Measurements from ENCODE around the gene HES6. TPM values are rescaled to one million over a fixed set of nuclear protein-coding genes. Genes with fewer than 3 reads are reported as not detected.

The HES6 gene
- total and polyA plus RNA-seq, 2 of the 8 experiments (the other 6 are each of a cell fraction or from before 2014, with no cell fraction given), result 32.6 to 36.3 TPM

DNA sequence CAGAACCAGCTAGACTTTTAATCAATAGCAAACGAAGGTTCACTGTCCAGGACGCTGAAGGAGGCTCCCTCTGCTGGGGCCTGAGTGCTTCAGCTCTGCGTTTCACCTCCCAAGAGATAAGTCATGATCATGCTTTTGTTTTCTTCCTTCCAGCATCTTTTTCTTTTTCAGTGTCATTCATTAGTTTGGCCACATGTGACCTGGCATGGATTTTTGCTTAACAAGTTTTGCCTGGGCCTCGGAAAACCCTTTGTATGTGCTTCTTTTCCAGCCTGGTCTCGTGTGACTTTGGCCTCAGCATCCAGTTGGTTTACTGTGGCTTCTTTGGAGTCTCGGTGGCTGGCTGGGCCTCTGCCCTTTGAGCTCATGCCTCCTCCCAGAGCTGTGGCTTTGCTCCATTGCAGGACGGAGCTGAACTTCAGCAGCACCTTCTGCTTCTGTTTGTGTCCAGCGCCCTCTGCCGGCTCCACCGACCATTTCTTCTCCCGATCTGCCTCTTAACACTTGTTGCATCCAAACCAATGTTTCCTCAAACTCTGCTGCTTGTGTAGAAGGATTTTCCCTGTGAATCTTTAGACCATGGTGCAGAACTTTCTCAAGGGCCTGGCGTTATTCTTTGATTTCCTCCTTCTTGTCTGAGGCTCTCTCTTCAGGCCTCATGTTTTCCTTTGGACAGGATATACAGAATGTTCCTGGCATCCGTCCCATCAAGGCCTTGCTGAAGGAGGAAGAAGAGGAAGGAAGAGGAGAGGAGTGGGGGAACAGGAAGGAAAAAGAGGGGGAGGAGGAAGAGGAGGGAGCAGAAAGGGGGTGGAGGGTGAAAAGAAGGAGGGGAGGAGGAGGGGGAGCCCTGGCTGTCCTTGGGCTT, 23.6 kb upstream of the HES6 start:
- no peaks in the 10 kb centered on the region; a peak in 1 of 8 replicates for H3K36me3 ChIP-seq (ENCODE audit: control insufficient read depth in 2 of 4, insufficient read depth in 4 of 4, low read length in 3 of 4)
- POLR2A ChIA-PET (ENCODE audit: partially characterized antibody), result interaction anchor here (0.6 to 2.9 kb wide), 3 partner anchors 24 to 27 kb away, joined by 3 to 13 read pairs (median 5); partner anchors contain the start of genes HES6 and PER2
- DNase-seq (ENCODE audit: low read depth in 1 of 2, low spot score in 2 of 2), result peak; percentile 84 to 91

More for the DNA sequence above, 23.6 kb upstream of the HES6 start:
- H3K9me3 ChIP-seq (ENCODE audit: insufficient read depth in 2 of 2, low read depth in 1 of 2, low read length in 1 of 2), result no peaks in the 10 kb centered on the region
- 43% methylated on average over 13 of the region's 13 CpGs; no CpG with 5 or more reads in 1 of the 2 experiments for WGBS, 2 experiments (ENCODE audit: extremely low coverage in 1 of 2, insufficient coverage in 1 of 2, insufficient read length in 1 of 2, insufficient replicate concordance in 2 of 2, low coverage in 1 of 2, low lambda C conversion rate in 2 of 2, missing lambda C conversion rate in 1 of 2)
- no peak overlapping the region for H3K23ac ChIP-seq (ENCODE audit: insufficient read length)
- peak; percentile 95 for FAIRE-seq
- H4K91ac ChIP-seq (replicated peaks; ENCODE audit: insufficient read length, low read length), result no peak overlapping the region
- H3K27me3 ChIP-seq (replicated peaks in 1 of 4; ENCODE audit: control insufficient read depth in 3 of 4, extremely low read depth in 1 of 4, insufficient read depth in 3 of 4, low read length in 3 of 4), result no peaks in the 10 kb centered on the region
- H3K27ac ChIP-seq (ENCODE audit: low read depth, low read length), result no peak overlapping the region
- no peaks in the 10 kb centered on the region for H3K79me2 ChIP-seq (ENCODE audit: control insufficient read depth in 1 of 2, insufficient read depth in 2 of 2, low read length in 2 of 2)
- no peak overlapping the region for H2BK12ac ChIP-seq (ENCODE audit: low read depth, low read length)
- no peak overlapping the region for H3K14ac ChIP-seq (ENCODE audit: insufficient read length)
- no peak overlapping the region for H2BK120ac ChIP-seq (replicated peaks; ENCODE audit: low read depth, low read length)
- no peaks in the 10 kb centered on the region for H3K79me1 ChIP-seq (ENCODE audit: low read depth, low read length)
- peak; percentile 81 to 84 for TF ChIP-seq RAD21 (IDR thresholded peaks at IDR 0.05 in 1 of 2, conservative IDR thresholded peaks at IDR 0.05 in 1 of 2; ENCODE audit: low read depth in 2 of 2, low read length in 2 of 2)
- TF ChIP-seq TAF7 (optimal IDR thresholded peaks at IDR 0.05; ENCODE audit: borderline replicate concordance, low read depth, low read length), result peak; percentile 20
- no peak for TF ChIP-seq KDM5A (IDR thresholded peaks at IDR 0.05; ENCODE audit: low read length)
- TF ChIP-seq YY1 (IDR thresholded peaks at IDR 0.05; ENCODE audit: low read depth, low read length), result peak; percentile 66; the same call in 1 of the 2 replicates
- 0 out of 4 replicates have a peak, but pooled peaks of 1 of the 2 experiments have one; percentile 50 for TF ChIP-seq SIN3A (conservative IDR thresholded peaks at IDR 0.05 in 1 of 2, IDR thresholded peaks at IDR 0.05 in 1 of 2; ENCODE audit: low read depth in 1 of 2, low read length in 2 of 2)
- TF ChIP-seq TBP (IDR thresholded peaks at IDR 0.05; ENCODE audit: low read depth, low read length), result 0 out of 2 replicates have a peak, but pooled peaks have one; percentile 19
- TF ChIP-seq, protein P1, sequence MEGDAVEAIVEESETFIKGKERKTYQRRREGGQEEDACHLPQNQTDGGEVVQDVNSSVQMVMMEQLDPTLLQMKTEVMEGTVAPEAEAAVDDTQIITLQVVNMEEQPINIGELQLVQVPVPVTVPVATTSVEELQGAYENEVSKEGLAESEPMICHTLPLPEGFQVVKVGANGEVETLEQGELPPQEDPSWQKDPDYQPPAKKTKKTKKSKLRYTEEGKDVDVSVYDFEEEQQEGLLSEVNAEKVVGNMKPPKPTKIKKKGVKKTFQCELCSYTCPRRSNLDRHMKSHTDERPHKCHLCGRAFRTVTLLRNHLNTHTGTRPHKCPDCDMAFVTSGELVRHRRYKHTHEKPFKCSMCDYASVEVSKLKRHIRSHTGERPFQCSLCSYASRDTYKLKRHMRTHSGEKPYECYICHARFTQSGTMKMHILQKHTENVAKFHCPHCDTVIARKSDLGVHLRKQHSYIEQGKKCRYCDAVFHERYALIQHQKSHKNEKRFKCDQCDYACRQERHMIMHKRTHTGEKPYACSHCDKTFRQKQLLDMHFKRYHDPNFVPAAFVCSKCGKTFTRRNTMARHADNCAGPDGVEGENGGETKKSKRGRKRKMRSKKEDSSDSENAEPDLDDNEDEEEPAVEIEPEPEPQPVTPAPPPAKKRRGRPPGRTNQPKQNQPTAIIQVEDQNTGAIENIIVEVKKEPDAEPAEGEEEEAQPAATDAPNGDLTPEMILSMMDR (IDR thresholded peaks at IDR 0.05; ENCODE audit: control extremely low read depth in 1 of 3, insufficient read depth in 1 of 3, low read depth in 1 of 3, low read length in 3 of 3), result peak; percentile 80 to 92 (median 90)
- no peak for TF ChIP-seq SP4 (IDR thresholded peaks at IDR 0.05; ENCODE audit: low read length)
- peaks cover 0 to 2% (median 0%) of the 10 kb centered on the region in 4 experiments; a peak in 1 of 7 replicates for H3K4me1 ChIP-seq (replicated peaks in 1 of 4; ENCODE audit: control insufficient read depth in 3 of 4, insufficient read depth in 4 of 4, low read length in 3 of 4)
- no peak overlapping the region for H3K56ac ChIP-seq (replicated peaks; ENCODE audit: insufficient read length, low read depth, low read length)
- no peak overlapping the region for H2BK15ac ChIP-seq (ENCODE audit: low read length)
- H2AK5ac ChIP-seq (ENCODE audit: low read depth, low read length), result no peak overlapping the region
- CTCF ChIA-PET (ENCODE audit: partially characterized antibody), result interaction anchor here (0.5 to 17.1 kb wide), 32 partner anchors 14 to 170 kb away, joined by 3 to 298 read pairs (median 4); no protein-coding TSS in a partner anchor
- no peak overlapping the region for H3K4me2 ChIP-seq (ENCODE audit: insufficient read depth in 1 of 2, low read depth in 2 of 2, low read length in 2 of 2)
- no peak overlapping the region for H4K5ac ChIP-seq (ENCODE audit: insufficient read length, low read depth, low read length)
- H4K8ac ChIP-seq (ENCODE audit: extremely low read depth, insufficient read depth, low read length), result no peak overlapping the region
- no peak overlapping the region for H3K9ac ChIP-seq (replicated peaks in 1 of 4; ENCODE audit: extremely low read depth in 1 of 4, low read depth in 3 of 4, low read length in 3 of 4)
- H3K18ac ChIP-seq (ENCODE audit: extremely low read depth, low read length), result no peak overlapping the region
- H3K4me3 ChIP-seq (ENCODE audit: extremely low read depth in 1 of 4, insufficient read depth in 2 of 4, low read depth in 3 of 4, low read length in 4 of 4), result no peak overlapping the region
- H3K23me2 ChIP-seq (ENCODE audit: low read depth, low read length), result no peaks in the 10 kb centered on the region
- no peak overlapping the region; the same call in 1 of the 2 replicates for H2AFZ ChIP-seq (ENCODE audit: low read length)
- no peak overlapping the region; the same call in 1 of the 2 replicates for H2BK5ac ChIP-seq (ENCODE audit: low read depth, low read length)
- H2BK20ac ChIP-seq (ENCODE audit: low read length), result no peak overlapping the region
- H4K20me1 ChIP-seq (replicated peaks in 1 of 2; ENCODE audit: control insufficient read depth in 1 of 2, insufficient read depth in 2 of 2, low read length in 2 of 2), result peaks cover 0 to 2% of the 10 kb centered on the region in 2 experiments
- H3K4ac ChIP-seq (replicated peaks; ENCODE audit: insufficient read length, low read depth, low read length), result no peak overlapping the region
